IPS DF 6.9 (cell line): ENCODE results near the gene TECPR1.

ENCODE experiments used
- DNase-seq: peaks from one replicate; pipeline ENCODE4 v3.0.0-alpha.2; 2013; ENCODE audit warnings: low read depth, low spot score
- H3K27ac ChIP-seq: one replicate; pipeline ENCODE4 v1.5.1; 2013; ENCODE audit warnings: low read length, control low read depth
- H3K27me3 ChIP-seq: 2 replicates; pipeline ENCODE4 v1.6.1; 2013; ENCODE audit warnings: mild to moderate bottlenecking, low read length; ENCODE audit not compliant: control insufficient read depth, insufficient read depth
- H3K36me3 ChIP-seq: 2 replicates; pipeline ENCODE4 v1.6.1; 2013; ENCODE audit warnings: low read length; ENCODE audit not compliant: control insufficient read depth, insufficient read depth
- H3K4me1 ChIP-seq: 2 replicates; pipeline ENCODE4 v1.6.1; 2013; ENCODE audit warnings: low read length; ENCODE audit not compliant: control insufficient read depth, insufficient read depth
- H3K4me3 ChIP-seq: 2 replicates; pipeline ENCODE4 v1.5.1; 2013; ENCODE audit warnings: mild to moderate bottlenecking, low read length
- H3K9me3 ChIP-seq: 2 replicates; pipeline ENCODE4 v1.6.1; 2013; ENCODE audit warnings: low read length, inconsistent platforms; ENCODE audit not compliant: control insufficient read depth, insufficient read depth
- WGBS: extraction: QIAGEN DNeasy Blood & Tissue Kit; methylation state at CpG from one replicate; pipeline ENCODE4 v1.1.7; 2013; ENCODE audit warnings: mixed read lengths, missing lambda C conversion rate; ENCODE audit not compliant: insufficient read length, insufficient coverage; 5-methylcytosine and 5-hydroxymethylcytosine counted together

TECPR1 gene

GRCh38 chr7:98199131-98199530 lies 52.9 kb downstream of the TECPR1 start:
- Histone ChIP-seq H3K27ac (no peak overlapping the region), H3K4me1 (no peaks in the 10 kb centered on the region), H3K4me3 (no peak overlapping the region), H3K9me3 (no peaks in the 10 kb centered on the region), H3K27me3 (no peaks in the 10 kb centered on the region), H3K36me3 (peaks cover 7% of the 10 kb centered on the region; the same call in 1 of the 2 replicates)
- DNase-seq: no peak
- 100% methylated on average over 1 of the region's 5 CpGs for WGBS

- no peak overlapping the region for H3K4me3 ChIP-seq
- H3K36me3 ChIP-seq: peaks cover 19% of the 10 kb centered on the region
- DNase-seq: no peak
- no peaks in the 10 kb centered on the region for H3K4me1 ChIP-seq
- no peaks in the 10 kb centered on the region for H3K27me3 ChIP-seq
- WGBS: no CpG with 5 or more reads among the region's 16 CpGs
- no peaks in the 10 kb centered on the region for H3K9me3 ChIP-seq
- H3K27ac ChIP-seq: no peak overlapping the region
Observed at GRCh38 chr7:98196706-98197605, 55.1 kb downstream of the TECPR1 start.

GRCh38 chr7:98194672-98195457 lies 57.2 kb downstream of the TECPR1 start:
- WGBS: no CpG with 5 or more reads among the region's 8 CpGs
- H3K4me1 ChIP-seq: no peaks in the 10 kb centered on the region
- DNase-seq: no peak
- H3K36me3 ChIP-seq: peaks cover 24% of the 10 kb centered on the region
- no peak overlapping the region for H3K4me3 ChIP-seq
- no peaks in the 10 kb centered on the region for H3K9me3 ChIP-seq
- no peak overlapping the region for H3K27ac ChIP-seq
- no peaks in the 10 kb centered on the region for H3K27me3 ChIP-seq

- Histone ChIP-seq H3K36me3 (peaks cover 24% of the 10 kb centered on the region), H3K4me1 (no peaks in the 10 kb centered on the region), H3K4me3 (no peak overlapping the region), H3K27me3 (no peaks in the 10 kb centered on the region), H3K27ac (no peak overlapping the region), H3K9me3 (no peaks in the 10 kb centered on the region)
- DNase-seq: no peak
- WGBS: no CpG with 5 or more reads among the region's 28 CpGs
Observed at GRCh38 chr7:98194186-98194585, 57.8 kb downstream of the TECPR1 start.

GRCh38 chr7:98193474-98194180 lies 58.4 kb downstream of the TECPR1 start:
- no CpG with 5 or more reads among the region's 37 CpGs for WGBS
- H3K9me3 ChIP-seq: no peaks in the 10 kb centered on the region
- peaks cover 24% of the 10 kb centered on the region for H3K36me3 ChIP-seq
- H3K27ac ChIP-seq: no peak overlapping the region
- DNase-seq: no peak
- no peaks in the 10 kb centered on the region for H3K4me1 ChIP-seq
- H3K27me3 ChIP-seq: no peaks in the 10 kb centered on the region
- no peak overlapping the region for H3K4me3 ChIP-seq

- Histone ChIP-seq H3K27me3 (no peaks in the 10 kb centered on the region), H3K36me3 (peaks cover 24% of the 10 kb centered on the region)
Observed at GRCh38 chr7:98192781-98193457, 59.1 kb downstream of the TECPR1 start.

GRCh38 chr7:98191668-98192431 lies 60.2 kb downstream of the TECPR1 start:
- Histone ChIP-seq H3K27ac (no peak overlapping the region), H3K4me1 (no peaks in the 10 kb centered on the region), H3K27me3 (no peaks in the 10 kb centered on the region), H3K9me3 (no peaks in the 10 kb centered on the region), H3K36me3 (peaks cover 24% of the 10 kb centered on the region), H3K4me3 (no peak overlapping the region)
- no CpG with 5 or more reads among the region's 32 CpGs for WGBS
- DNase-seq: no peak

More at GRCh38 chr7:98192781-98193457, 59.1 kb downstream of the TECPR1 start:
- no peak for DNase-seq
- Histone ChIP-seq H3K9me3 (no peaks in the 10 kb centered on the region), H3K4me1 (no peaks in the 10 kb centered on the region), H3K4me3 (no peak overlapping the region), H3K27ac (no peak overlapping the region)
- WGBS: no CpG with 5 or more reads among the region's 22 CpGs

GRCh38 chr7:98189559-98189958 lies 62.5 kb downstream of the TECPR1 start:
- no CpG with 5 or more reads among the region's 11 CpGs for WGBS
- H3K36me3 ChIP-seq: peaks cover 20% of the 10 kb centered on the region
- no peak overlapping the region for H3K27ac ChIP-seq
- H3K4me1 ChIP-seq: no peaks in the 10 kb centered on the region
- H3K9me3 ChIP-seq: no peaks in the 10 kb centered on the region
- no peak for DNase-seq
- no peak overlapping the region for H3K4me3 ChIP-seq
- H3K27me3 ChIP-seq: no peaks in the 10 kb centered on the region

GRCh38 chr7:98187138-98187502 lies 64.9 kb downstream of the TECPR1 start:
- H3K36me3 ChIP-seq: peaks cover 5% of the 10 kb centered on the region; the same call in 1 of the 2 replicates
- H3K27ac ChIP-seq: no peak overlapping the region
- no CpG with 5 or more reads among the region's 1 CpG for WGBS

More at GRCh38 chr7:98187138-98187502, 64.9 kb downstream of the TECPR1 start:
- Histone ChIP-seq H3K27me3 (no peaks in the 10 kb centered on the region), H3K4me1 (no peaks in the 10 kb centered on the region), H3K9me3 (no peaks in the 10 kb centered on the region; the same call in 1 of the 2 replicates), H3K4me3 (no peak overlapping the region)
- no peak for DNase-seq
